CD4-positive, alpha-beta T cell treated with Interleukin-4 for 4 hours (primary cell): ENCODE results near the gene RGS19.
"Not testable (repeated sequence)": the region's sequence is repeated elsewhere in the genome, so short reads cannot be mapped to it uniquely, and the experiment has no call there.

Experiments
- DNase-seq: peaks from one replicate; pipeline ENCODE4 v3.0.0-alpha.2; 2020

Gene RGS19

GRCh38 chr20:64092258-64093012, 13.1 kb upstream of the RGS19 start:
- no peak for DNase-seq

GRCh38 chr20:64091770-64092169, 12.5 kb upstream of the RGS19 start:
- DNase-seq = no peak

- no peak for DNase-seq
Observed at GRCh38 chr20:64091340-64091739, 12.0 kb upstream of the RGS19 start.

- no peak for DNase-seq
Observed at GRCh38 chr20:64090165-64090564, 10.8 kb upstream of the RGS19 start.

GRCh38 chr20:64088586-64088985, 9.3 kb upstream of the RGS19 start:
- DNase-seq = not testable (repeated sequence)

- not testable (repeated sequence) for DNase-seq
Observed at GRCh38 chr20:64087226-64087825, 8.0 kb upstream of the RGS19 start.

- DNase-seq = no peak
Observed at GRCh38 chr20:64086801-64087200, 7.5 kb upstream of the RGS19 start.

GRCh38 chr20:64084685-64085152, 5.4 kb upstream of the RGS19 start:
- DNase-seq = no peak

GRCh38 chr20:64083804-64084684, 4.7 kb upstream of the RGS19 start, which contains the start of gene LKAAEAR1:
Gene LKAAEAR1 (minus strand): TSS chr20:64084398. CDS start chr20:64084219, 179 bp downstream.
- DNase-seq = no peak

GRCh38 chr20:64083378-64083803, 4.1 kb upstream of the RGS19 start:
- DNase-seq = peak; percentile 56

- DNase-seq = no peak
Observed at GRCh38 chr20:64082820-64083377, 3.6 kb upstream of the RGS19 start.

- no peak for DNase-seq
Observed at GRCh38 chr20:64082126-64082731, 2.9 kb upstream of the RGS19 start.

GRCh38 chr20:64081624-64081964, 2.3 kb upstream of the RGS19 start:
- no peak for DNase-seq

- DNase-seq = no peak
Observed at GRCh38 chr20:64080813-64081623, 1.7 kb upstream of the RGS19 start.

- no peak for DNase-seq
Observed at GRCh38 chr20:64080013-64080812, 895 bp upstream of the RGS19 start, which contains the start of gene OPRL1. Gene OPRL1 (plus strand): TSS chr20:64080082. CDS start chr20:64092721, 12,639 bp downstream.

GRCh38 chr20:64078934-64079272, 415 bp downstream of the RGS19 start:
- no peak for DNase-seq

GRCh38 chr20:64077876-64078551, 1.3 kb downstream of the RGS19 start:
- peak; percentile 63 for DNase-seq

GRCh38 chr20:64077541-64077875, 1.8 kb downstream of the RGS19 start:
- no peak for DNase-seq

- DNase-seq = peak; percentile 44
Observed at GRCh38 chr20:64077094-64077493, 2.2 kb downstream of the RGS19 start.
